GM19395 (cell line): ENCODE data around the gene M1AP.

Experiments used
- ATAC-seq: cut with Tn5 transposase; IDR thresholded peaks from one replicate; pipeline ENCODE4 v1.9.1; 2021; ENCODE audit warnings: mild to moderate bottlenecking, moderate library complexity; ENCODE audit not compliant: unreplicated experiment

M1AP gene

DNA sequence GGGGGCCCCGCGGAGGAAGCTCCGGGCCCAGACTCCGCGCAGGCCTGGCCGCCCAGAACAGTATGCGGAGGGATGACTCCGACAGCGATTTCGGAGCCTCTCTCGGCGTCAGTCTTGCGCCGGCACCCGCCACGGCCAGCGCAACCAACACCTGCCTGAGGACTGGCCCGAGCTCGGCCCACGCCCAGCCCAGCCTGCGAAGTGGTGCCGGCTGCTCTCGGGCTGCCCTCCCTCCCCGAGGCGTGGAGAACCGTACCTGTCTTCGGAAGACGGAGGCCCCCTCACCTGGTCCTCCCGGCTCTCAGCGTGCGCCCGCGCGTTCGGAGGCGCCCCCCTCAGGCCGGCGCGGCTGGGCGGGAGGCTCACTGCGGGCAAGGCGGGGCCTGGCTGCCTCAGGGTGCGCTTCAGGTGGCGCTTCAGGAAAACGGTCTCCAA lies at the start of gene M1AP:
Gene M1AP, minus strand, starts transcription at position 322 of the 435 bp plus-strand sequence. CDS start 8,055 bp downstream, outside the sequence.
- no peak for ATAC-seq

- no peak for ATAC-seq
Measured at GRCh38 chr2:74696829-74697228, 48.7 kb upstream of the M1AP start.

DNA sequence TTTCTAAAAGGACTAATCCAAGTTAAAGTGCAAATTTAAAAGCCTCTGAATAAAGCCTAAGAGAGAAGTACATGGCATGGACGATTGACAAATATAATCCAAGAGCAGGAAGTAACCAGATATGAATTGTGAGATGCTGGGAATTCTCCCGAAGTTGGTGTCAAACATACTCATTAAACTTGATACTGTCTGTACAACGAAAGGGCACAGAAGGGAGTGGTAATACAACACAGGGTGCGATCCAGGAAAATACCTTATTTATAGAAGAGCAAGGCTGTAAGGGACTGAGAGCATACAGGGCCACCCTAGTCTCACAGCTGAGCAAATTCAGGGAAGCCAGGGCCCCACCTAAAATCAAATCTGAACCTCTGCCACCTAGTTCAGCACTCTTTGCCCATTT lies 47.5 kb upstream of the M1AP start:
- ATAC-seq, result no peak

GRCh38 chr2:74694281-74694680 lies 46.2 kb upstream of the M1AP start:
- no peak for ATAC-seq

DNA sequence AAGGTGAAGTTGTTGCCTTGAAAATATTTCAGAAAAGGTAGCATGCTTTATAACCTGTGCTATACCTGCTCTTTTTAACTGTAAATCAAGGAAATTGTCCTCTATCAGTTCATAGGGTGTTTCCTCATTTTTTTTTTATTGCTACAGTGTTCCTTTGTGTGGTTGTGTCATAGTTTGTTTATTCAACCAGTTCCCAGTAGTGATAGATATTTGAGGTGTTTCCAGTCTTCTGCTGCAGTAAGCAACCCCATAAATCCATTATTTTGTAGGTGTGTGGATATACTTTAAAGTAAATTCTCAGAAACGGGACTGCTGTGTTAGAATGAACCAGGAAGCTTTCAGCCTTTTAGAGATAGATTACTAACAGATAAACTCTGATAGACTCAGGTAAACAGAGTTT lies 45.5 kb upstream of the M1AP start:
- no peak for ATAC-seq

DNA sequence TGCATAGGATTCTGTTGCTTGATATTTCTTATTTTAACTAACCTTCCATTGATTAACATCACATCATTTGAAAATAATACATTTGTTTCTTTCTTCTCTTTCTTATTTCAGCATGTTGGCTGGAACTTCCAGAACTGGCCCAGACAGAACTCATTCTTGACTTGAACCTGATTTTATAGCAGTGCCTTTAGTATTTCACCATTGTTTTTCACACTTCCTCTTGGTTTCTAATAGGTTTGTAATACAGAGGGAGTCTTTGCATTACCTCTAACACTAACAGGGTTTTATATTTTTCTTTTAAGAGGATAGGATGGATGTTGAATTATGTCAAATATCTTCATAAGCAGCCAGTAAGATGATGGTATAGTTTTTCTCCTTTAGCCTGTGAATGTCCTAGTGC lies 45.1 kb upstream of the M1AP start:
- ATAC-seq, result no peak

GRCh38 chr2:74691929-74692328 lies 43.8 kb upstream of the M1AP start:
- no peak for ATAC-seq

- peak; percentile 78 for ATAC-seq
Measured at GRCh38 chr2:74690571-74690970, 42.4 kb upstream of the M1AP start.

DNA sequence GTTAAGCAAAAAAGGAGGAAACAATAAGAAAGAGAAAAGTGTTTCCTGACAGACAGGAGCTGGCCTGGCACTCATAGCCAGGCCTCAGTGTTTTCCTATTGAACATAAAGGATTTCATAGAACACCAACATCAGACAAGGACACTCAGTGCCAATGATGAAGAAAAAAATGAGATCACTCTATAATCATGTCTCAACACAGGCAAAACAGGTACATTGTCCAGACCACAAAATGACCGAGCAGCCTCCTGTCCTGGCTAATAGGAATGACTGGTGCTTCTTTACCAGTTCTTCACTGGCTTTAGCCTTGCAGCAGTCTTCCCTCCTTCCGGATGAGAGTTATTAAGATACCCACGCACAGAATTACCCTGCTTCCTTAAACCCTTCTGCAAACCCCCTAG lies 41.5 kb upstream of the M1AP start:
- ATAC-seq, result no peak

GRCh38 chr2:74688881-74689280 lies 40.8 kb upstream of the M1AP start:
- ATAC-seq, result no peak

DNA sequence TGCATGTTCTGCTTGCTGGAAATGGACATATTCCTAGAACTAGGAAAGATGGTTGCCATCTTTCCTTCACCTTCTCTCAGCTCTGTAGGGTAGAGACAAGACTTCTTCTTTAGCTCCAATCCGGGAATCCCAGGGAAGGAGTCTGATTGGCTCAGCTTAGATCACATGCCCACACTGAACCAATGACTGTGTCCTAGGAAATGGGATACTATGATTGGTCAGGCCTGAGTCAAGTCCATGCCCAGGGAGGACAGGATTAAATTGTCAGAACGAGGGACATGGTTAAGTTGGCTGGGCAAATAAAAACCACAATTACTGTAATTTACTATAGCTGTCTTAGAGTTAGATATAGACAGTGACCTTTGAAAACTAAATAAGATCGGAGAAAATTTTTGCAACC lies 37.3 kb upstream of the M1AP start:
- ATAC-seq, result no peak

- ATAC-seq, result no peak
Measured at GRCh38 chr2:74682501-74682900, 34.4 kb upstream of the M1AP start.

GRCh38 chr2:74679615-74680014 lies 31.5 kb upstream of the M1AP start:
- no peak for ATAC-seq

- ATAC-seq, result no peak
Measured at GRCh38 chr2:74676331-74676730, 28.2 kb upstream of the M1AP start.

DNA sequence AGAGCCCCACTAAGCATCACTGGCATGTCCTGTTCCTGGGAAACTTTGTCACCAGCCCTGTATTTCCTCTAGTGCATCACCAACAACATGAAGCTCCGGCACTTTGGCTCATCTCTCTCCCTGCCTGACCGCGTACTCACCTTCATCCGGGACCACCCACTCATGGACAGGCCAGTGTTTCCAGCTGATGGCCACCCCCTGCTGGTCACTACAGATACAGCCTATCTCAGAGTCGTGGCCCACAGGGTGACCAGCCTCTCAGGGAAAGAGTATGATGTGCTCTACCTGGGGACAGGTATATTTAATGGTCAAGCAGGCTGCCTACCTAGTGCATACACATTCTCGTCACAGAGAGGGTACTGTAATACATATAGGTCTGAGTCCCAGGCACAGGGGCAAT lies 27.0 kb upstream of the M1AP start:
- ATAC-seq, result no peak

GRCh38 chr2:74673826-74674528 lies 25.8 kb upstream of the M1AP start:
- ATAC-seq, result no peak

DNA sequence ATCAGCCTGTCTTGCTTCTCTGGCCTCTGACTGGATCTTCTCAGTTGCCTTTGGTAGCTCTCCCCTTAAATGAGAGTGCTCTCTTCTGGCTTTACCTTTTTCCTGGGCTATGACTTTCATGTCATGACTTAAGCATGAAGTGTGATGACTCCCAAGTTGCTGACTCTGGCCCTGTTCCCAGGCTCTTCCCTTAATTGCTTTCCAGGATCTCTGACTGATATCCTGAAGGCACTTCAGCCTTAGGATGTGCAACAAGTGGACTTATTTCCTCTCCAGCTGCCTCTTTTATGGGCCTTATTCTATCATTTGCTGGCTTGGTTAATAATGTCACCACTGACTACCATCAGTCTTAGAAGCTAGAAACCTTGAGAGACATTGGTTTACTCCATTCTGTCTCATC lies 23.3 kb upstream of the M1AP start:
- ATAC-seq, result no peak

DNA sequence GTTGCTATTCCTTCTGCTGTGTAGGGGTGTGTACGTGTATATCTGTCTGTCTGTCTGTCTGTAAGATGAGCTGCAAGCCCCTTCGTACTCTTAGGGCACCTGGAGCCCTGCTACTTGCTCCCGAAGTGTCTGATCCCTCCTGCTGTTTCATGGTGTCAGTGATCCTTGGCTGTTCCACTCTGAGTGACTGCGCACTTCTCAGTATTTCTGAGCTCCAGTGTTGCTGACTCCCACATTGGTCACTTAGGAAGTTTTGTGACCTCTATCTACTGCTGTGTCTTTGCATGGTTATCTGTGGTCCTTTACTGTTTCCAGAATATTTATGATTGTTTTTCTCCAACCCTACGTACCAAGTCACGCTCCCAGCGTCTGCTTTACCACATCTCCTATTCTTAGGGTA lies 22.1 kb upstream of the M1AP start:
- ATAC-seq, result no peak

GRCh38 chr2:74668087-74668486 lies 20.0 kb upstream of the M1AP start:
- no peak for ATAC-seq

DNA sequence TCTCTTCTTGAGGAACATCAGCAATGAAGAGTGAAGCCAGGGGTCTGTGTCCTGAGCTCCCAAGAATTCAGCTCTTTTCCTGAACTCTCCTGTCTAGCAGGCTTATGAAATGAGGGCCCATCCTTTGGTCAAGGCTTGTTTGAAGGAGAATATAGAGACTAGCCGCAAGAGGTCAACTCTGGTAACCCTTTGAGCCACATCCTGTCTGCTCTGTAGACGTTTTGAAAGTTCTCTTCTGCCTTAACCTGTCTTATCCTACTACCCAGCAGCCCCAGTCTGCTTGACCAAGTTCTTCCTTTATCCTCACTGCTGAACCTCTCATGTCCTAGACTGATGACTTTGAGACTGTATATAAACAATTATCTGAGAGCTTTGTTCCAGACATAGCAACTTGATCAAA lies 11.3 kb upstream of the M1AP start:
- ATAC-seq, result no peak

DNA sequence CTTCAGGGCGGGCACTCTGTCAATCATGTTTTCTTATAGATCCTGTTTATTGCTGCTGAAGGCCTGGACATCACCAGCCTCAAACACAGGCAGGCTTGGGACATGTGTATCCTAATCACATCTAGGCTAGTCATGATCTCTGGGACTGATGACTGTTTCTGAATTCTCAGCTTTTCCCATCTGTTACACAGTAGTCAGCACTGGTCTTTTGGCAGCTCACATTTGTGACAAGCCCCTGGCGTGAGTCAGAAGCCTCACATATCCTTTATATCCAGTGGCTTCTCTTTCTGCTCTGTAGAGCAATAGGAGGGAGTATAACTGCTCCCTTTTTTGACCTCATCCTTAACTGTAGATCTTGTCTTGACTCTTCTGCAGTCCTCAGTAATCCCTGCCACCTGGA lies 10.4 kb upstream of the M1AP start:
- no peak for ATAC-seq

- no peak for ATAC-seq
Measured at GRCh38 chr2:74655579-74655978, 7.4 kb upstream of the M1AP start.
